Activated T-helper 17 cell treated with anti-CD3 and anti-CD28 coated beads, Interleukin-2, amount 50 U/mL, for 72 hours (primary cell): ENCODE results near the gene RBMS3. TPM values are rescaled to one million over a fixed set of nuclear protein-coding genes. Genes with fewer than 3 reads are reported as not detected.

Source experiments
- ATAC-seq: fragments of 150-1000 bp; cut with Tn5 transposase; replicated peaks from 2 replicates; pipeline ENCODE4 v1.10.0; 2021; ENCODE audit warnings: mild to moderate bottlenecking, moderate library complexity
- H3K27ac Mint-ChIP-seq: one replicate; pipeline ENCODE4 v1.8.0; 2022; ENCODE audit warnings: mixed read lengths
- H3K27me3 Mint-ChIP-seq: one replicate; pipeline ENCODE4 v1.8.0; 2022; ENCODE audit warnings: mixed read lengths
- H3K36me3 Mint-ChIP-seq: one replicate; pipeline ENCODE4 v1.8.0; 2022; ENCODE audit warnings: low read depth, mild to moderate bottlenecking, mixed read lengths
- H3K4me1 Mint-ChIP-seq: one replicate; pipeline ENCODE4 v1.8.0; 2022; ENCODE audit warnings: mixed read lengths
- H3K4me3 Mint-ChIP-seq: one replicate; pipeline ENCODE4 v1.8.0; 2022; ENCODE audit warnings: mild to moderate bottlenecking, mixed read lengths
- H3K9me3 Mint-ChIP-seq: one replicate; pipeline ENCODE4 v1.8.0; 2022; ENCODE audit warnings: mixed read lengths
- total RNA-seq, 2 donors: library from RNA; stranded (reverse); gene quantifications; one replicate each; pipeline ENCODE4 v1.2.3, GENCODE V29; 2022

The RBMS3 gene
- total RNA-seq, 2 donors from 2014 or later, result 0.37 to 5.8 TPM

- Mint-ChIP-seq H3K36me3 (no peaks in the 10 kb centered on the region), H3K27me3 (peaks cover 4% of the 10 kb centered on the region), H3K4me1 (no peaks in the 10 kb centered on the region), H3K27ac (no peak overlapping the region), H3K4me3 (no peak overlapping the region), H3K9me3 (no peaks in the 10 kb centered on the region)
- ATAC-seq, result no peak
Measured at GRCh38 chr3:29922992-29923746, 642.3 kb downstream of the RBMS3 start.

- Mint-ChIP-seq H3K27ac (no peak overlapping the region), H3K9me3 (no peaks in the 10 kb centered on the region), H3K4me3 (no peak overlapping the region), H3K4me1 (no peaks in the 10 kb centered on the region), H3K27me3 (peaks cover 4% of the 10 kb centered on the region), H3K36me3 (no peaks in the 10 kb centered on the region)
- no peak for ATAC-seq
Measured at GRCh38 chr3:29924783-29925561, 644.1 kb downstream of the RBMS3 start.

- no peaks in the 10 kb centered on the region for H3K4me1 Mint-ChIP-seq
- no peaks in the 10 kb centered on the region for H3K9me3 Mint-ChIP-seq
- H3K27me3 Mint-ChIP-seq, result peaks cover 6% of the 10 kb centered on the region
- no peak overlapping the region for H3K27ac Mint-ChIP-seq
- no peak overlapping the region for H3K4me3 Mint-ChIP-seq
- no peak for ATAC-seq
- H3K36me3 Mint-ChIP-seq, result no peaks in the 10 kb centered on the region
Measured at GRCh38 chr3:29926378-29926777, 645.5 kb downstream of the RBMS3 start.

GRCh38 chr3:29932696-29933325 lies 651.9 kb downstream of the RBMS3 start:
- Mint-ChIP-seq H3K36me3 (no peaks in the 10 kb centered on the region), H3K4me1 (peaks cover 5% of the 10 kb centered on the region), H3K27ac (no peak overlapping the region), H3K4me3 (no peak overlapping the region), H3K9me3 (no peaks in the 10 kb centered on the region), H3K27me3 (peaks cover 8% of the 10 kb centered on the region)
- ATAC-seq, result no peak

GRCh38 chr3:29933802-29934490 lies 653.1 kb downstream of the RBMS3 start:
- no peak overlapping the region for H3K27ac Mint-ChIP-seq
- no peaks in the 10 kb centered on the region for H3K9me3 Mint-ChIP-seq
- peaks cover 8% of the 10 kb centered on the region for H3K27me3 Mint-ChIP-seq
- H3K36me3 Mint-ChIP-seq, result no peaks in the 10 kb centered on the region
- peaks cover 5% of the 10 kb centered on the region for H3K4me1 Mint-ChIP-seq
- ATAC-seq, result no peak
- no peak overlapping the region for H3K4me3 Mint-ChIP-seq

- Mint-ChIP-seq H3K27me3 (peaks cover 11% of the 10 kb centered on the region), H3K27ac (no peak overlapping the region), H3K4me1 (peaks cover 5% of the 10 kb centered on the region), H3K36me3 (no peaks in the 10 kb centered on the region), H3K4me3 (no peak overlapping the region), H3K9me3 (no peaks in the 10 kb centered on the region)
- ATAC-seq, result no peak
Measured at GRCh38 chr3:29934751-29935150, 653.9 kb downstream of the RBMS3 start.

GRCh38 chr3:29936054-29936453 lies 655.2 kb downstream of the RBMS3 start:
- no peaks in the 10 kb centered on the region for H3K9me3 Mint-ChIP-seq

GRCh38 chr3:29936766-29937165 lies 655.9 kb downstream of the RBMS3 start:
- Mint-ChIP-seq H3K4me3 (no peak overlapping the region), H3K9me3 (no peaks in the 10 kb centered on the region), H3K27ac (no peak overlapping the region), H3K36me3 (no peaks in the 10 kb centered on the region), H3K27me3 (peaks cover 12% of the 10 kb centered on the region), H3K4me1 (peaks cover 5% of the 10 kb centered on the region)
- no peak for ATAC-seq

More at GRCh38 chr3:29936054-29936453, 655.2 kb downstream of the RBMS3 start:
- ATAC-seq, result peak; percentile 94
- peaks cover 5% of the 10 kb centered on the region for H3K4me1 Mint-ChIP-seq
- peaks cover 16% of the 10 kb centered on the region for H3K27me3 Mint-ChIP-seq
- H3K27ac Mint-ChIP-seq, result no peak overlapping the region
- H3K36me3 Mint-ChIP-seq, result no peaks in the 10 kb centered on the region
- H3K4me3 Mint-ChIP-seq, result no peak overlapping the region

GRCh38 chr3:29937185-29937584 lies 656.3 kb downstream of the RBMS3 start:
- H3K36me3 Mint-ChIP-seq, result no peaks in the 10 kb centered on the region
- no peaks in the 10 kb centered on the region for H3K9me3 Mint-ChIP-seq
- no peak overlapping the region for H3K4me3 Mint-ChIP-seq
- H3K27ac Mint-ChIP-seq, result no peak overlapping the region
- no peak for ATAC-seq
- H3K4me1 Mint-ChIP-seq, result peaks cover 5% of the 10 kb centered on the region
- peaks cover 13% of the 10 kb centered on the region for H3K27me3 Mint-ChIP-seq

- H3K27me3 Mint-ChIP-seq, result peaks cover 11% of the 10 kb centered on the region
- no peak for ATAC-seq
- no peaks in the 10 kb centered on the region for H3K36me3 Mint-ChIP-seq
- H3K9me3 Mint-ChIP-seq, result no peaks in the 10 kb centered on the region
- H3K4me3 Mint-ChIP-seq, result no peak overlapping the region
- H3K4me1 Mint-ChIP-seq, result peaks cover 5% of the 10 kb centered on the region
- H3K27ac Mint-ChIP-seq, result no peak overlapping the region
Measured at GRCh38 chr3:29940759-29941323, 660.0 kb downstream of the RBMS3 start.

GRCh38 chr3:29942297-29942696 lies 661.4 kb downstream of the RBMS3 start:
- no peaks in the 10 kb centered on the region for H3K4me1 Mint-ChIP-seq
- peaks cover 17% of the 10 kb centered on the region for H3K27me3 Mint-ChIP-seq
- no peak for ATAC-seq
- no peak overlapping the region for H3K4me3 Mint-ChIP-seq
- H3K9me3 Mint-ChIP-seq, result no peaks in the 10 kb centered on the region
- no peaks in the 10 kb centered on the region for H3K36me3 Mint-ChIP-seq
- no peak overlapping the region for H3K27ac Mint-ChIP-seq

- no peak for ATAC-seq
- H3K4me3 Mint-ChIP-seq, result no peak overlapping the region
- no peaks in the 10 kb centered on the region for H3K36me3 Mint-ChIP-seq
- H3K4me1 Mint-ChIP-seq, result no peaks in the 10 kb centered on the region
- H3K27ac Mint-ChIP-seq, result no peak overlapping the region
- H3K27me3 Mint-ChIP-seq, result peaks cover 6% of the 10 kb centered on the region
- H3K9me3 Mint-ChIP-seq, result no peaks in the 10 kb centered on the region
Measured at GRCh38 chr3:29949131-29949530, 668.3 kb downstream of the RBMS3 start.

GRCh38 chr3:29949940-29950616 lies 669.2 kb downstream of the RBMS3 start:
- no peaks in the 10 kb centered on the region for H3K9me3 Mint-ChIP-seq
- peaks cover 6% of the 10 kb centered on the region for H3K27me3 Mint-ChIP-seq
- ATAC-seq, result no peak
- no peaks in the 10 kb centered on the region for H3K4me1 Mint-ChIP-seq
- no peak overlapping the region for H3K27ac Mint-ChIP-seq
- no peak overlapping the region for H3K4me3 Mint-ChIP-seq
- H3K36me3 Mint-ChIP-seq, result no peaks in the 10 kb centered on the region

GRCh38 chr3:29952431-29952830 lies 671.6 kb downstream of the RBMS3 start:
- Mint-ChIP-seq H3K27me3 (peaks cover 6% of the 10 kb centered on the region), H3K27ac (no peak overlapping the region), H3K9me3 (no peaks in the 10 kb centered on the region), H3K36me3 (no peaks in the 10 kb centered on the region), H3K4me3 (no peak overlapping the region), H3K4me1 (no peaks in the 10 kb centered on the region)
- no peak for ATAC-seq
